HG03432 (cell line): ENCODE measurements around the gene CDC14A.
"Not testable (repeated sequence)": the region's sequence is repeated elsewhere in the genome, so short reads cannot be mapped to it uniquely, and the experiment has no call there.

Source experiments
- ATAC-seq: cut with Tn5 transposase; IDR thresholded peaks from one replicate; pipeline ENCODE4 v1.9.1; 2021; ENCODE audit warnings: mild to moderate bottlenecking, moderate library complexity; ENCODE audit not compliant: unreplicated experiment

Gene CDC14A

DNA sequence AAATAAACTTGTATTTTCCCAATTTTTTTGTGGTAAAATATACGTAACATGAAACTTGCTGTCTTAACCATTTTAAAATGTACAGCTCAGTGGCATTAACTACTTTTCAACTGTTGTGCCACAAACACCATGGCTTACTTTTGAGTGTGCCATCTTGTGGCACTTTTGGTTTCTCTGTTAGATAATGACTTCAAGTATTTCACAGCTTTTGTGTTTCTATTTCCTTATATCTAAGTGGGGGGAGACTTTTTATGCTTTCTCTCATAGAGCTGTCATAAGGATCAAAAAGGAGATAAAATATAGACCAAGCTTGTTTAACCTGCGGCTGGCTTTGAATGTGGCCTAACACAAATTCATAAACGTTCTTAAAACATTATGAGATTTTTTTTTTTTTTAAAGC lies 44.3 kb downstream of the CDC14A start:
- ATAC-seq = no peak

DNA sequence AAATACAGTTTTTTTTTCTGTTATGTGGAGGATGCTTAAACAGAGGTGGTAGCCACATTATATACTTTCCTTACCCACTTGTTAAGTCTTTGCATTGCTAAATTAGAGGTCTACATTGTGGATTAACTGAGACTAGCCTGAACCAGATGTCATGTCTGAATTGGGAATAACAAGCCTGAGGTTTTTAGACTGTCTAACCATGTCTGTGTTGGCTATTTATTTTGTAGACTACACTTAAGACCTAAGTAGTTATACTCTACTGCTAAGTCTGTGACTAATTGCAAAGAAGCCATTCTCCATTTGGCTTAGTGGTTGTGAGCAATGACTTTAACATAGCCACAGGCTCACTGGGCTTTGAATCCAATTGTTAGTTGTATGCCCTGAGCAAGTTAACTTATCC lies 45.4 kb downstream of the CDC14A start:
- ATAC-seq = no peak

DNA sequence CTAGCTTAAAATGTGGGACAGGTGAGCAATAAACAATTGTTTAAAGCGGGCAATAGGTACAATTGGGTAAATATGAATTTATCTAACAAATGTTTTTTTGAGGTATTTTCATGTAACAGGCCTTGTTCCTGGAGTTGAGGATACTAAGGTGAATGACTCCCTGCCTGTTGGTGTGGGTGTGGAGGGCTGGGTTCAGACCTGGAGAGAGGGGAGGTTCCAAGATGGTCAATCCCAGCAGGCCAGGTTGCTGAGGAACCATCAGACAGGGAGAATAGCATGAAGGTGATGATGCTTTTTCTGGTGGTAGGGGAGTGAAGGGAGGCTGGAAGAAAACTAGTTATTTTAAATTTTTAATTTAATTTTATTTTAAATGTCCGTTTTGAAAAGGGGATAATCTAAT lies 46.3 kb downstream of the CDC14A start:
- no peak for ATAC-seq

DNA sequence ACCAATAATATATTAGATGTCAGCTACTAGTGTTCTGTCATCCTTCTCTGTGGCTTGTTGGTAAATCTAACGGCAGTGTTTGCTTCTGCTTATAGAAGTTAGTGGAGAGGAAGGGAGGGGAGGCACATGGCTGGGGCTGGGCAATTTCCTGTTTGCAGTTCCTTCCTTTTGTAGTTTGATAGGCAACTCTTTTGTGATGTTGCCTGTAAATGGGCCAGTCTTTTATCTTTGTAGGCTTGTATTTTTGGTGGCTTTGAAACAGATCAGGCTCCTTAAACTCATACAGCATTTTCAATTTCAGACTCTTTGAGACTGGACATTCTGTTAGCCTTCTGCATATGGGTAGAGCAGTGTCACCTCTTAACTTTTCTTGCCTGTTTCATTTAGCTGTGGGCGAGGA lies 48.1 kb downstream of the CDC14A start:
- ATAC-seq = peak; percentile 84

DNA sequence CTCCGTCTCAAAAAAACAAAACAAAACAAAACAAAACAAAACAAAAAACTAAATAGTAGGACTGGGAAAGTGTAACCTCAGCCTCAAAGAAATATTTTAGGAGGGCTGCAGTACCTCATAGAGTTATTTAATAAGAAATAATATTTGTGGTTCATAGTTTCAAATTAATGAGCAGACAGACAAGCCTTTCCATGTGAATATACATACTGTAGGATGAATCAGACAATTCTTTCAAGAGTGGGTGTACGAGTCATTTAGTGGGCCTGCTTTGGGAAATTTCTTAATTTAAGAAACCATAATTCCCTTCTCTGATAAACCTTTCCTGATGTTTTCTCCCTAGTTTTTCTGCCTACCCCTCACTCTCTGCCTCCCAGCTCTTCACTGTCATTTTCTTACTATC lies 52.5 kb downstream of the CDC14A start:
- no peak for ATAC-seq

DNA sequence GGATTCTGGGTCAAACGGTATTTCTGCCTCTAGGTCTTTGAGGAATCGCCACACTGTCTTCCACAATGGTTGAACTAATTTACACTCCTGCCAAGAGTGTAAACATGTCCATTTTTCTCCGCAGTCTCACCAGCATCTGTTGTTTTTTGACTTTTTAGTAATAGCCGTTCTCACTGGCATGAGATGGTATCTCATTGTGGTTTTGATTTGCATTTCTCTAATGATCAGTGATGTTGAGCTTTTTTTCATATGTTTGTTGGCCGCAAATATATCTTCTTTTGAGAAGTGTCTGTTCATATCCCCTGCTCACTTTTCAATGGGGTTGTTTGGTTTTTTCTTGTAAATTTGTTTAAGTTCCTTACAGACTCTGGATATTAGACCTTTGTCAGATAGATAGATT lies 53.6 kb downstream of the CDC14A start:
- not testable (repeated sequence) for ATAC-seq

DNA sequence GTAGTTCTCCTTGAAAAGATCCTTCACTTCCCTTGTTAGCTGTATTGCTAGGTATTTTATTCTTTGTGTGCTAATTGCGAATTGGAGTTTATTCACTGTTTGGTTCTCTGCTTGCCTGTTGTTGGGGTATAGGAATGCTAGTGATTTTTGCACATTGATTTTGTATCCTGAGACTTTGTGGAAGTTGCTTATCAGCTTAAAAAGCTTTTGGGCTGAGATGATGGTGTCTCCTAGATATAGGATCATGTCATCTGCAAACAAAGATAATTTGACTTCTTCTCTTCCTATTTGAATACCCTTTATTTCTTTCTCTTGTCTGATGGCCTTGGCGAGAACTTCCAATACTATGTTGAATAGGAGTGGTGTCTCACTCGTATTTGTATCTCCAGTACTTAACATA lies 55.1 kb downstream of the CDC14A start:
- ATAC-seq = not testable (repeated sequence)

DNA sequence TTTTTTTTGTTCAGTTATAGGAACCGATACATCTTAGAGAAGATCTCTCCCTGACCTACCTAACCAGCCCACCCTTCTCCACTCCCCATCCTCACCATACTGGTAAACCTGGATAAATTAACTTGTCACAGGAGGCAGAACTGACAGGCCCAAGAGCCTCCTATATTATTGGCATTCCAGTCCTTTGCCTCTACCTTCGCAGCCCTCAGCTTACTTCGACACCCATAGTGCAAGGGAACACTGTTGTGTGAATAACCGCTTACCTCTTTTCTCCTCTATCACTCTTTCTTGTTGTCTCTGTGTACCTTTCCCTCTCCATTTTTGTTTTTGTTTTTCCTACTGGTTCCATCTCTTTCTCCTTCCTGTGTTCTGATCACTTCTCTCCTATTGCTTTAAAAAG lies 58.7 kb downstream of the CDC14A start:
- no peak for ATAC-seq

DNA sequence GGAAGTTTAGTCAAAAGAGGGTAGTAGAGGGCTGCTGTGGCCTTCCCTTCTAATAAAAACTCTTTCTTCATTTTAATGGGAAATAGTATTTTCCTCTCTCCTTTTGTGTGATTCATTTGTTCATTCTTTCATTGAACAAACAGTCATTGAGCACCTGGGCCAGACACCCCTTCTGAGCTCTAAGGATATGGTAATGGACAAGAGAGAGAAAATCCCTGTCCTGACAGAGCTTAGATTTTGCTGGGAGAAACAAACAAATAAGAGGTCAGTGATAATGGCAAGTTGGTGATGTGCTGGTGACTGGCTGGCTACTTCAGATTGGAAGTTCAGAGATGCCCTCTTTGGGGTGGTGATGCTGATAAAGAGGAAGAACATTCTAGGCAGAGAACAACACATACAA lies 59.3 kb downstream of the CDC14A start:
- no peak for ATAC-seq

DNA sequence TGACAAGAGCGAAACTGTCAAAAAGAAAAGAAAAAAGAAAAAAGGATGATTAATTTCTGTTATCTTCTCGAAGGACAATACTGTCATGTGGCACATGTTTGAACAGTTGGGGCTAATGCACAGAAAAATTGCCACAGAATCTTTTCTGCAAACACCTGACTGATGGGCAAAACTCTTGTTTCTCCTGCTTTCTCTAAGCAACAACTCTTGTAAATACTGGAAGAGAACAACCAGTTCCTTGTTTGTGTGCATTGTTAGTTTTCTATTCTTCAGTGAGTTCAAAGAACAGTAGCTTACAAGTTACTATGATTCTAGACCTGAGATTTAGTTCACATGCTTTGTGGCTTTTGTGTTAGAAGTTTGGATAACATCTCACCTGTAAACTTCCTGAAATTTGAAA lies 60.7 kb downstream of the CDC14A start:
- ATAC-seq = no peak

DNA sequence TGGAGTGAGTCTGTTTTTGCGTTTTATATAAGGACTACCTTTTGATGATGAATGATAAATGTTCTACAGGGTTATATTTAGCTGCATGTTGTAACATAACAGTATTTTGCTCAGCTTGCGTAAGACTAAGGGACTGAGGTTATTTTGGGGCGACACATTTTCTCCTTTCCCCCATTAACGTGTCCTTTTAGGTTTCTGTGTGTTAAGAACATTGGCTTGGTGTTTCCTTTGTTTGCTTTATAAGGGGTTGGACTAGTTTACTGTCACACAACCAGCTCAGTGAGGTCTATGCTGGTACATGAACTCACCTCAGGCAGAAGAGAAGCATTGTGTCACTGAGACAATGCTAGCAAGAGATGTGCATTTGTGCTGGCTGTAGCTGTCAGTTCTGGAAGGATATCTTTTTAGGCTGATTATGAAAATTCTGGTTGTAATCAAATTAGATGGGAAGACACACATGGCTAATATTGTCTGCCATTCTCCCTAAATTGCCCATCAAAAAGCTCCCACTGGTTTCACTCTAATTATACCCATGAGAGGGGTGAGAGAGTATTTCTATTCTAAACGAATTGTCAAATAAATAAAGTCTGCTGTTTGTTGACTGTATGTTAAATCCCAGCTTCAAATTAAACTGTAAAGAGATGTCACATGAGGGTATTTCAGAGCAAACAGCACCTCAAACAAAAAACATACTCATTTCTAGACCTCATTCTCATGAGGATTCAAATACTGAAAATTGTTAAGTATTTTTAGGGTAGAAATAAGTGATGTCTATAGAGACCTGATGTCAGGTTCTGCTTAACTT lies 62.6 kb downstream of the CDC14A start:
- ATAC-seq = no peak

DNA sequence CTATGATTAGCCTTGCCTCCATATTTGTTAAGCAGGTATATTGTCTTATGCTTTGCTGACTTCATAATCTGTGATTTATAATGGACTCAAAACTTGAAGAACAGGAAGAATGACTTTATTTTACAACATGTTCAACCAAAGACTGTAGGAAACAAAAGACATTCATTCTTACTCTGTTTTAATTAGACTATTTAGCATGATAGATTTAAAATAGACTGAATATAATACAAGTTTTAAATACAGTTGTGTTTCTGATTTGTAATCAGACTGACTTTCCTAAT lies 63.1 kb downstream of the CDC14A start:
- ATAC-seq = no peak

DNA sequence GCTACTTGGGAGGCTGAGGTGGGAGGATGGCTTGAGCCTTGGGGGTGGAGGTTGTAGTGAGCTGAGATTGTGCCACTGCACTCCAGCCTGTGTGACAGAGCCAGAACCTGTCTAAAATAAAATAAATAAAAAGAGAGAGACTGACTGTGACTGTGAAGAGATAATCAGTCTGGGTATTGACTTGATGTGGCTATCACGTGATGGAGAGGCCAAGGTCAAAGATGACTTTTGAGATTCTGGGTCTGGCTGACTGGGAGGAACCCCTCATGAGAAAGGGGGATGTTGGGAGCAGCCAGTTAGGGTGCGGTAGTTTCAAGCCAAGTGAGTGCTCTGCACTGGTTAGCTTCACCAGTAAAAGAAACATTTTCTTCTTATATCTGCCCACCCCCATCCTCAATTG lies 66.8 kb downstream of the CDC14A start:
- no peak for ATAC-seq

DNA sequence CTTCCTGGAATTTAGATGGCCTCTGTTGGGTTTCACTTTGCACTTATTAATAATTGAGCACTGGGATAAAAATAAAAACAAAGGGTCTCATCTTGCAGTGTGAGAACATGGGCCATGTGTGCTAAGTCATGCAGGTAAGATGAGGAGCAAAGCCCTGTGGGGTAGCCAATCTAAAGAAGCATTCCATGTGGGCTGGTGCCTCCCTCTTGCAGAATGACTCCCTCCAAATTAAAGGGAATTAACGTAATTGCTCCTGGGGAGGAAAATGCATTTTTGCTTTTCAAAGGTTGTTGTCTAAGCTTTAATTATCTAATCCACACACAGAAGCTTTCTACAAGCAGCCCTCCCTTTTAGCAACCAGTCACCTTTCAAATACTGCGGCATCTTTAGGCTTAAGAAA lies 69.8 kb downstream of the CDC14A start:
- ATAC-seq = no peak

DNA sequence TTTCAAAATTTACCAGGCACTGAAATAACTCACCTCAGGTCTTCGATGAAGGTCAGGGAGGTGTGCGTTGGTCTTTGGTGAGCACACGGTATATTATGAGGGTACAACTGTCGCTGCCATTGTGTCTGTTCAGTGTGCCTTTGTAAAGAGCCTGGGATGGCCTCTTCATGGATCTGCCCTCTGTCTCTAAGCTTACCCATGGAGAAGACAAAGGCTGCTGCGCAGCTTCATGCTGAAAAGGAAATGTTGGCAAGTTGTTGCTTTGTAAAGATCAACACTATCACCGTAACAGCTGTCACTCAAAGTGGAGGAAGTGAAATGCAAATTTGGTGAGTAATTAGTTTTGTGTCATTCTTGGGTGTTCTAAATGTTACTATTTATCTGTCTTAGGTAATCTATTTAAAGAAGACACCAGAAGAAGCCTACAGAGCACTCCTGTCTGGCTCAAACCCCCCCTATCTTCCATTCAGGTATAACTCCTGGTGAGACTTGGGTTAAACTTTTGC lies 71.6 kb downstream of the CDC14A start:
- peak; percentile 87 for ATAC-seq

DNA sequence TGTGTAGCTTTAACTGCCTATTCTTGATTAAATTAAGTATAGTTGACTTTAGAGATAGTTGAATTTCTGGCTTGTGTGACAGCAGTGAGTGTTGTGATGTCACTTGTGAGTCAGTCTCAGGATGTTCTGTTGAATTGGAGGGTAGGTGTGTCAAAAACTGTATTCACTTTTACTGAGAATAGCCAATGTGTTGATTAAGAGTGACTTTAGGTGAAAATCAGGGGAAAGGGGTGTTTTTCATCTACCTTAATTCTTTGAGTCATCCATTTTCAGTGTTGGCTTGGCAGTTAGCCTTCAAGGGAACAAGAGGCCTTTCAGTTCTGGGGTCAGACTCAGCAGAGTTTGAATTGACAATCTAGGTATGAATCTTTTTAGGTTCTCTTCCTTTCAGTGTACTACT lies 75.9 kb downstream of the CDC14A start:
- no peak for ATAC-seq

DNA sequence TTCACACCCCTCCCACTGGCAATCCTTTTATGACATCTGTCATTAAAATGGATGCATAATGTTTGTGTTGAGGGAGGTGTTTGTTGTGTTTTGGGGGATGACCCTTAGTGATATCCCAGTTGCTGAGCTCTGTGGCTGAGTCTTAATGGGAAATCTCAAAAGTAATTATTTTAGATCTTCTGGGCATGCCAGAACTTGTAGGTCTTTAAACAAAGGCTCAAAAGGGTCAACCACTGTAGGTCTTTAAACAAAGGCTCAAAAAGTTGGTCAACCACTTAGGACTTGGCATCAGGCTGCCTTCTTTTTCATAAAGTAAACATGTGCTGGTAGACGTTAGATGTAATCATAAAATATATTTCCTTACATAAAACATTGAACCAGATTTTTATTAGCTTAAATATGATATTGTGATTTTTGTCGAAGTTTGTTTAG lies 78.0 kb downstream of the CDC14A start:
- ATAC-seq = no peak

DNA sequence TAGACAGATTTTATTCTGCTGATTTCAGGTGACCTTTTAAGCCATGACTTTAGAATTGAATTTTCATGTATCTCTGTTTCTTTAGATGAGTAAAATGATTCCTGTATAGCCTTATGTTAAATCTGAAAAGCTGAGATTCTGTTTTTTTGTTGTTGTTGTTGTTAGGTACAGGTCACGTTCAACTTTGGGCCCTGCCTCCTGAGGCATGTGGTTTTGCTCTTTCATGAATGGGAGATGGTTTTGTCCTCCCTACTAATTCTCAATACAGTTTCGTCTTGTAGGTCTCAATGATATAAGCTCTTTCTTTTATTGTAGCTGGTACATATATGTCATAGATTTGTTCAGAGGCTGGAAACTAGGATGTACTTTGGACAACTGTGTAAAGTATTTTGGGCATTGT lies 79.6 kb downstream of the CDC14A start:
- ATAC-seq = no peak

DNA sequence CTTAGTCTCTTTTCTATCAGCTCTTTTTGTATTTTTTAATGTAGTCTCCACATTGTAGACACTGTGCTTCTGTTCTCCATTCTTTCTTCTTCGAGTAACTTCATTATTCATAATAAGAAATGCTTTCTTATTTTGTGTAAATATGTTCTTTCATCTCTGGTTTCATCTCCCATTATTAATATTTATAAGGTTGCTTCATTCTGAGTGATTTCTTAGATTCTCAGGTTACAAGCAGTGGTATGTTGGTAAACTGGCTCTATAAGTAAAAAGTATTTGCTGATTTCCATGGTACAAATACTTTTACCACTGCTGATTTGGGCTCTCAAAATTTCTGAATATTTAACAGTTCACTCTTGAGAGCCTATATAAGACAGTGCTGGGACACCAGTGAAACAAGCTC lies 81.3 kb downstream of the CDC14A start:
- no peak for ATAC-seq

DNA sequence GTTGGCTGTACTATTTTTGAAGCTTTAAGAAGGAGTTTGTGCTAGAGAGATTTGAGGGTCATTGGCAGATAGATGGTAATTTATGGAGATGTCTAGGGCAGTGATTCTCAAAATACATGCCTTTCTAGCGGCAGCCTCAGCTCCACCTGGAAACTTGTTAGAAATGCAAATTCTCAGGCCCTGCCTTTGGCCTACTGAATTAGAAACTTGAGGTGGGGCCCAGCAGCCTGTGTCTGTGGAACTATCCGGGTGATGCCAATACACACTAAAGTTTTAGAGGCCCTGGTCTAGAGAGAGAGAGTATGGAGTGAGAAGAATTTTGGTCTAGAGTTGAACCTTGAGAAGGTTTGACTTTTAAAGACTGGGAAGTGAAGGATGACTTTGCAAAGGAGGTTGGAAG lies 82.5 kb downstream of the CDC14A start:
- ATAC-seq = no peak

DNA sequence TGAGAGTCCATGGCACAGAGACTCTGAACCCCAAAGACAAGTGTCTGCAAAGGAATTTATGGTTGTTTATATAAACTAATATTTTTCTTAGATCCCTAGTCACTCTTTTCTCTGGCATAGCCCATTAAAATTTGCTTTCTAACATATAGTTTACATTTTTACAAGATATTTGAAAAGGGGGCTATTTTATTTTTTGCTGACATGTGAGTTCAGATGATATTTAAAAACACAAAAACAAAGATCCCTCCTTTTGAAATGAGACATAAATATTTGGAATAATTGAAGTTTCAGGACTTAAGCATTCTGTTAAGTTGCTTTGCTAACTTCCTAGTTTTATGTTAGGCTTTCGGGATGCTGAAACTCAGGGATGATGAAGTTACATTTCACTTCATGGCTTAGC lies 86.1 kb downstream of the CDC14A start:
- ATAC-seq = no peak

DNA sequence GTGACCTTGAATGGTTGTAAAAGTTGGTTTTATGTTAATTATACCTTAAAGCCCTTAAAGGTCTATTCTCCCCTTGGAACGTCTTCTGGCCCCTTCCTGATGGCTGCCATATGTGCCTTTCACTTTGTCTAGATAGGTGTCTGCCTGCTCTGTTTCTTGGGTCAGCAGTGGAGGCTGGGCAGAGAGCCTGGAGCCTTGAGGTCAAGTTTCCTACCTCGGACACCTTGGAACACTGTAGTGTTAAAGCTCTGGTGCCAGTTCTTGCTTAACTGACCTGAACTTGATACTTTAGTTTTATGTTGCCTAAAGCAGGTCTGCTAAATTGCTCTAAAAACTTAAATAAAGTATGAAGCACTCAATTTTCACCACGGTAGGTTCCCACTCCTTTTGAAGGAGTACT lies 86.5 kb downstream of the CDC14A start:
- no peak for ATAC-seq
